Thymus (tissue), 11 donors: ENCODE data around the gene CTCFL. TPM values are rescaled to one million over a fixed set of nuclear protein-coding genes. Genes with fewer than 3 reads are reported as not detected.

Source experiments
- DNase-seq, 9 donors: peaks; one replicate each; pipeline ENCODE4 v3.0.0-alpha.2; 2013; ENCODE audit warnings: low spot score in 9 of 9, low read depth in 6 of 9, missing footprints in 1 of 9
- H3K27ac ChIP-seq, 2 donors: one replicate each; pipeline ENCODE4 v1.5.1; 2013; ENCODE audit warnings: control low read depth in 1 of 2, low read depth in 1 of 2, low read length in 1 of 2, mild to moderate bottlenecking in 1 of 2, moderate library complexity in 1 of 2
- H3K27me3 ChIP-seq, 2 donors: one replicate each; pipeline ENCODE4 v1.5.1; 2013; ENCODE audit warnings: low read length in 1 of 2; ENCODE audit not compliant: control insufficient read depth in 2 of 2, insufficient read depth in 1 of 2
- H3K36me3 ChIP-seq, 2 donors: one replicate each; pipeline ENCODE4 v1.5.1; 2013; ENCODE audit warnings: low read length in 1 of 2, mild to moderate bottlenecking in 1 of 2, moderate library complexity in 1 of 2; ENCODE audit not compliant: control insufficient read depth in 2 of 2, insufficient read depth in 2 of 2
- H3K4me1 ChIP-seq, 2 donors: one replicate each; pipeline ENCODE4 v1.5.1; 2013; ENCODE audit warnings: low read length in 2 of 2; ENCODE audit not compliant: control insufficient read depth in 2 of 2, insufficient read depth in 2 of 2
- H3K4me3 ChIP-seq, 2 donors: one replicate each; pipeline ENCODE4 v1.5.1; 2013; ENCODE audit warnings: low read length in 2 of 2, control low read depth in 1 of 2, mild to moderate bottlenecking in 1 of 2
- H3K9me3 ChIP-seq, 2 donors: one replicate each; pipeline ENCODE4 v1.5.1; 2013; ENCODE audit warnings: low read length in 1 of 2, mild to moderate bottlenecking in 1 of 2; ENCODE audit not compliant: control insufficient read depth in 2 of 2, insufficient read depth in 1 of 2
- WGBS: extraction: QIAGEN DNeasy Blood & Tissue Kit; methylation state at CpG from one replicate; pipeline ENCODE4 v1.1.7; 2013; 5-methylcytosine and 5-hydroxymethylcytosine counted together
- polyA plus RNA-seq: library from polyadenylated mRNA; stranded (reverse); fragments of 200-250 nt; gene quantifications from one replicate; pipeline ENCODE4 v1.2.3, GENCODE V29; 2013
- total RNA-seq: library from RNA; stranded (reverse); fragments of 120-200 nt; gene quantifications from one replicate; pipeline ENCODE4 v1.2.4, GENCODE V29; 2013
- donor health status: healthy.

The CTCFL gene
- total and polyA plus RNA-seq, 2 donors = 0.05 to 0.07 TPM

GRCh38 chr20:57568088-57568896, 43.4 kb upstream of the CTCFL start:
- 85% methylated on average over 13 of the region's 13 CpGs for WGBS
- Histone ChIP-seq H3K4me1 (peaks cover 0 to 5% of the 10 kb centered on the region in 2 donors), H3K9me3 (no peaks in the 10 kb centered on the region), H3K27ac (no peak overlapping the region), H3K27me3 (peaks cover 0 to 3% of the 10 kb centered on the region in 2 donors), H3K36me3 (no peaks in the 10 kb centered on the region), H3K4me3 (no peak overlapping the region)
- DNase-seq = no peak

DNA sequence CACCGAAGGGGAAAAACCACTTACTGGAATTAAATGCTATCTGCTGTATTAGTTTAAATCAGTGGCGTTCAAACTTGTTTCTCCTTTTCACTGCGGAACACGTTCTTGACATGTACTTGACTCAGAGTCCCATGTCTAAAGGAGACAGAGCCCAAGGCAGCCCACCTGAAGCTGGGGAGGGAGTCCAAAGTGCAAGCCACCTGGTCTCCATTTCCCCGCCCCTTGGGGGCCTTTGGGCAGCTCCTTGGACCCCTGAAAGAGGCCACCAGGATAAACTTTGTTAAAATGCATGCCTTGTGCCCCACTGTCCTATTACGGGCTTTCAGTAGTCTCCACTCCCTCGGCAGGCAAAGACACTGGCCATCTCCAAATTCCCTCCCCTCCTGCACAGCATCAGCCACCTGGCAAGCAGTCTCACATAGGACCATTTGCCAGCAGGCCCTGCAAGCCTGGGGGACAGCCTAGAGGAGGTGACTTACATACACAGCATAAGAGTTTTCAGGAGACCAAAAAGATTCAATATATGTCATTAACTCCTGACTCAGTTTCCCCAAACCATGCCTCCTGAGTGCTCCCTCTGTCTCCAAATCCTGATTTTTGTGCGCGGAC, 42.6 kb upstream of the CTCFL start:
- peaks cover 0 to 5% of the 10 kb centered on the region in 2 donors for H3K4me1 ChIP-seq
- 84% methylated on average over 9 of the region's 9 CpGs for WGBS
- H3K27ac ChIP-seq = peak overlapping the region in 1 of 2 donors; percentile 11
- H3K27me3 ChIP-seq = no peaks in the 10 kb centered on the region
- no peak overlapping the region for H3K4me3 ChIP-seq
- no peaks in the 10 kb centered on the region for H3K36me3 ChIP-seq
- no peak for DNase-seq
- no peaks in the 10 kb centered on the region for H3K9me3 ChIP-seq

DNA sequence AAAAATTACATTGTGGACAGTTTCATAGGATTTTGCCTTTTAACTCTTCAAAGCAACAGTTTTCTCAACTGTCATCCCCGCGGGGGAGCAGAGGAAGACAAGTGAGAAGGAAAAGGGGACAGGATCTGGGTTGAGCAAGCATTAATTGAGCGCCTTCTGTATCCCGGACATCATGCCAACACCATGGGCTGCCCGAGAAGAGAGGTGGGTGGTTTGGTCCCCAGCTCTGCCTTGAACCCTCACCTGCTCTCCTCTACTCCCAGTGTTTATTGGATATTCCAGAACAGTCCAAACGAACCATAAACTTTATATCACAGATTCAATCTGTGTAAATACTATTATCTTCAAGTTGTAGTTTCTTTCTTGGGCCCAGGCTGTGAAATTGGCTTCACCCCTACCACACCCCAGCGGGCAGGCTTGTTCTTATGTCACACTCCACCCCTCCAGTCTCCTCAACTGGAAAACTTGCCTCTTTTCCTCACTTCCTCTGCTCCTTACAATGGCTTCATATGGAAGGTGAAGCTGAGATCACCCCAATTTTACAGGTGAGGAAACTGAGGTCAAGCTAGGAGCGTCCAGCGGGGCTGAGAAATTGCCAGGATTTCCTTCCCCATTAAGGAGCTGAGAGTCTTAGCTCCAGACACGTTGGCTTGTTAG, 42.0 kb upstream of the CTCFL start:
- WGBS = 75% methylated on average over 10 of the region's 10 CpGs
- H3K9me3 ChIP-seq = no peaks in the 10 kb centered on the region
- no peak overlapping the region for H3K4me3 ChIP-seq
- DNase-seq = no peak
- H3K27me3 ChIP-seq = no peaks in the 10 kb centered on the region
- peaks cover 0 to 5% of the 10 kb centered on the region in 2 donors for H3K4me1 ChIP-seq
- H3K36me3 ChIP-seq = no peaks in the 10 kb centered on the region
- H3K27ac ChIP-seq = no peak overlapping the region

- no peak overlapping the region for H3K4me3 ChIP-seq
- H3K9me3 ChIP-seq = no peaks in the 10 kb centered on the region
- H3K27ac ChIP-seq = no peak overlapping the region
- 46% methylated on average over 1 of the region's 1 CpG for WGBS
- H3K36me3 ChIP-seq = no peaks in the 10 kb centered on the region
- no peak for DNase-seq
- no peaks in the 10 kb centered on the region for H3K27me3 ChIP-seq
- H3K4me1 ChIP-seq = peaks cover 0 to 5% of the 10 kb centered on the region in 2 donors
Observed at GRCh38 chr20:57566399-57566798, 41.5 kb upstream of the CTCFL start.

DNA sequence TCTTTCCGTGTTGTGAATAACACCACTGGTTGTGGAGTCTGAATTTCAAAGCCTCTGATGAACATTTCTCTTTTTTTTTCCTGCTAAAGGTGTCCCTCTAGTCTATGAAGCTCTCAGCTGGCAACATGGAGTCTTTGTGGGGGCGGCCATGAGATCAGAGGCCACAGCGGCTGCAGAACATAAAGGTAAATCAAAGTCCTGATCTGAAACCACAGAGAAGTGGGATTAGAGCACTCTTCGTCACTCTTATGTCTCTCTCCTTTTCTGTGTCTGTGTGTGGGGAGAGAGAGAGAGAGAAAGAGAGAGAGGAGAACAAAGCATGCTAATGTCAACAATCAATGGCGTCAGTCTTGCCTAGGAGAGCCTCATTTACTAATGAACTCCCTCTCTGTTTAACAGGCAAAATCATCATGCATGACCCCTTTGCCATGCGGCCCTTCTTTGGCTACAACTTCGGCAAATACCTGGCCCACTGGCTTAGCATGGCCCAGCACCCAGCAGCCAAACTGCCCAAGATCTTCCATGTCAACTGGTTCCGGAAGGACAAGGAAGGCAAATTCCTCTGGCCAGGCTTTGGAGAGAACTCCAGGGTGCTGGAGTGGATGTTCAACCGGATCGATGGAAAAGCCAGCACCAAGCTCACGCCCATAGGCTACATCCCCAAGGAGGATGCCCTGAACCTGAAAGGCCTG, 40.2 kb upstream of the CTCFL start:
- H3K36me3 ChIP-seq = no peaks in the 10 kb centered on the region
- H3K4me1 ChIP-seq = peaks cover 0 to 5% of the 10 kb centered on the region in 2 donors
- DNase-seq = no peak
- 91% methylated on average over 11 of the region's 11 CpGs for WGBS
- no peaks in the 10 kb centered on the region for H3K27me3 ChIP-seq
- no peak overlapping the region for H3K4me3 ChIP-seq
- H3K27ac ChIP-seq = no peak overlapping the region
- no peaks in the 10 kb centered on the region for H3K9me3 ChIP-seq

DNA sequence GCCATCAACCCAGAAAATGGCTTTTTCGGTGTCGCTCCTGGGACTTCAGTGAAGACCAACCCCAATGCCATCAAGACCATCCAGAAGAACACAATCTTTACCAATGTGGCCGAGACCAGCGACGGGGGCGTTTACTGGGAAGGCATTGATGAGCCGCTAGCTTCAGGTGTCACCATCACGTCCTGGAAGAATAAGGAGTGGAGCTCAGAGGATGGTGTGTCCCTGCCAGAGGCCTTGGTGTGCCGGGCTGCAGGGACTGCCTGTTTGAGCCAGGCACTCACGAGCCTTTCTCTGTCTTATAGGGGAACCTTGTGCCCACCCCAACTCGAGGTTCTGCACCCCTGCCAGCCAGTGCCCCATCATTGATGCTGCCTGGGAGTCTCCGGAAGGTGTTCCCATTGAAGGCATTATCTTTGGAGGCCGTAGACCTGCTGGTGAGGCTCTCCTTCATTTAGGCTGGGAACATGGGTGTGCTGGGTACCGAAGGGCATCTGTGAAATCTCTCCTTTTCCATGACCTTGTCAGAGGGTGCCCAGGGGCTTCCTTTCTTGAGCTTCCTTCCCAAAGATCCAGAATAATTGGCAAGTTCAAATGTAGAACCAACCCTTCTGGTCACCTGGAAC, 39.4 kb upstream of the CTCFL start:
- no peak overlapping the region for H3K4me3 ChIP-seq
- no peaks in the 10 kb centered on the region for H3K36me3 ChIP-seq
- 93% methylated on average over 14 of the region's 14 CpGs for WGBS
- no peak for DNase-seq
- H3K4me1 ChIP-seq = peaks cover 0 to 5% of the 10 kb centered on the region in 2 donors
- no peak overlapping the region for H3K27ac ChIP-seq
- no peaks in the 10 kb centered on the region for H3K9me3 ChIP-seq
- H3K27me3 ChIP-seq = no peaks in the 10 kb centered on the region

DNA sequence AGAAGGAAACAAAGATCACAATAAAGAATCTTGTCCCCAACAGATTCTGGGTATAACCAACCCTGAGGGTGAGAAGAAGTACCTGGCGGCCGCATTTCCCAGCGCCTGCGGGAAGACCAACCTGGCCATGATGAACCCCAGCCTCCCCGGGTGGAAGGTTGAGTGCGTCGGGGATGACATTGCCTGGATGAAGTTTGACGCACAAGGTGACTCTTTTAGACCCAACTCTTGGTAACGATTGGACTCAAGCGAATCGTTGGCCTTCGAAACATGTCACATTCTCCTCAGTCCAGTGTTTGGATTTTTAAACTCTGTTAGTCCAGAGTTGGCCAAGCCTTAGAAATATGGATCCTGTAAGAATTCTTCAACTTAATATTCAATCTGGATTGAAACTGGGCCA, 38.6 kb upstream of the CTCFL start:
- no peaks in the 10 kb centered on the region for H3K36me3 ChIP-seq
- no peaks in the 10 kb centered on the region for H3K27me3 ChIP-seq
- DNase-seq = no peak
- H3K9me3 ChIP-seq = no peaks in the 10 kb centered on the region
- peaks cover 0 to 5% of the 10 kb centered on the region in 2 donors for H3K4me1 ChIP-seq
- no peak overlapping the region for H3K27ac ChIP-seq
- H3K4me3 ChIP-seq = no peak overlapping the region
- WGBS = 98% methylated on average over 12 of the region's 12 CpGs

DNA sequence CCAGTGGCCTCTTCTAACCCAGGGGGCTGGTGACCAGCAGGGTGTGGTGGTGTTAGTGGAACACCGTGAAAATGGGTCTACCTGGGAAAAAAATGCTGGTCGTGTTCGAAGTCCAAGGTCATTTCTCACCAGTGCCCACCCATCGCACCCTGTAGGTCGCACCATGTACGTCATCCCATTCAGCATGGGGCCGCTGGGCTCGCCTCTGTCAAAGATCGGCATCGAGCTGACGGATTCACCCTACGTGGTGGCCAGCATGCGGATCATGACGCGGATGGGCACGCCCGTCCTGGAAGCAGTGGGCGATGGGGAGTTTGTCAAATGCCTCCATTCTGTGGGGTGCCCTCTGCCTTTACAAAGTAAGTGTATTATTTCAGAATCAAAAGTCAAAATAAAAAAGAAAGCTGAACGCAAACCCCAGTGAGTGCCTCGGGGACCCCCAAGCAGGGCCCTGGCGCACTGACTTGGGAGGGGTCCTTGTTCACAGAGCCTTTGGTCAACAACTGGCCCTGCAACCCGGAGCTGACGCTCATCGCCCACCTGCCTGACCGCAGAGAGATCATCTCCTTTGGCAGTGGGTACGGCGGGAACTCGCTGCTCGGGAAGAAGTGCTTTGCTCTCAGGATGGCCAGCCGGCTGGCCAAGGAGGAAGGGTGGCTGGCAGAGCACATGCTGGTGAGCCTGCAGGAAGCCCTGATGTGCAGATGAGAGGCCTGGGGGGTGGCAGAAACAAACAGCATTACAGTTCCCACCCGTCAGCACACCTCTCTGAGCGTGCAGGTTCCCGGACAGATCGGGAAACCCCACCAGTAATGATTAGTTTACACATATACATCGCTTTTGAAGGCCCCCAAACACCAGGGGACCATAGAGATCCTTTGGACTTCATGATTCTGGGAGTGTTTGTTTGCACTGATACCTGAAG, 37.9 kb upstream of the CTCFL start:
- DNase-seq = no peak
- H3K9me3 ChIP-seq = no peaks in the 10 kb centered on the region

More for the DNA sequence above, 37.9 kb upstream of the CTCFL start:
- H3K36me3 ChIP-seq = no peaks in the 10 kb centered on the region
- 96% methylated on average over 35 of the region's 35 CpGs for WGBS
- no peaks in the 10 kb centered on the region for H3K27me3 ChIP-seq
- no peak overlapping the region for H3K4me3 ChIP-seq
- no peak overlapping the region for H3K27ac ChIP-seq
- peaks cover 0 to 3% of the 10 kb centered on the region in 2 donors for H3K4me1 ChIP-seq
